ENCODE results near the gene REXO4. TPM values are rescaled to one million over a fixed set of nuclear protein-coding genes. Genes with fewer than 3 reads are reported as not detected.

REXO4 gene
- total RNA-seq, 1 donor from 2014 or later: 30.3 TPM

GRCh38 chr9:133458643-133459312 lies 41.0 kb upstream of the REXO4 start:
- no peak for DNase-seq (ENCODE audit: low spot score, unreplicated experiment)
- peak overlapping the region; percentile 88 for H3K4me3 Mint-ChIP-seq (ENCODE audit: low read depth)
- no peaks in the 10 kb centered on the region for H3K9me3 Mint-ChIP-seq (ENCODE audit: low read depth)
- no peak overlapping the region for H3K27ac Mint-ChIP-seq
- no peaks in the 10 kb centered on the region for H3K27me3 Mint-ChIP-seq
- no peak for TF ChIP-seq CTCF (IDR thresholded peaks at IDR 0.05; ENCODE audit: unreplicated experiment)
- H3K36me3 Mint-ChIP-seq (ENCODE audit: insufficient read depth): peaks cover under 1% of the 10 kb centered on the region
- peaks cover 14% of the 10 kb centered on the region for H3K4me1 Mint-ChIP-seq (ENCODE audit: low read depth)

- Mint-ChIP-seq H3K27me3 (no peaks in the 10 kb centered on the region), H3K4me1 (ENCODE audit: low read depth) (peaks cover 17% of the 10 kb centered on the region), H3K9me3 (ENCODE audit: low read depth) (no peaks in the 10 kb centered on the region), H3K36me3 (ENCODE audit: insufficient read depth) (no peaks in the 10 kb centered on the region), H3K27ac (no peak overlapping the region), H3K4me3 (ENCODE audit: low read depth) (no peak overlapping the region)
- no peak for DNase-seq (ENCODE audit: low spot score, unreplicated experiment)
- no peak for TF ChIP-seq CTCF (IDR thresholded peaks at IDR 0.05; ENCODE audit: unreplicated experiment)
These were observed 39.9 kb upstream of the REXO4 start for GRCh38 chr9:133457748-133458147.

GRCh38 chr9:133457233-133457632 lies 39.4 kb upstream of the REXO4 start:
- Mint-ChIP-seq H3K9me3 (ENCODE audit: low read depth) (no peaks in the 10 kb centered on the region), H3K4me1 (ENCODE audit: low read depth) (peaks cover 17% of the 10 kb centered on the region), H3K36me3 (ENCODE audit: insufficient read depth) (no peaks in the 10 kb centered on the region), H3K4me3 (ENCODE audit: low read depth) (no peak overlapping the region), H3K27me3 (no peaks in the 10 kb centered on the region), H3K27ac (no peak overlapping the region)
- DNase-seq (ENCODE audit: low spot score, unreplicated experiment): no peak
- no peak for TF ChIP-seq CTCF (IDR thresholded peaks at IDR 0.05; ENCODE audit: unreplicated experiment)

DNA sequence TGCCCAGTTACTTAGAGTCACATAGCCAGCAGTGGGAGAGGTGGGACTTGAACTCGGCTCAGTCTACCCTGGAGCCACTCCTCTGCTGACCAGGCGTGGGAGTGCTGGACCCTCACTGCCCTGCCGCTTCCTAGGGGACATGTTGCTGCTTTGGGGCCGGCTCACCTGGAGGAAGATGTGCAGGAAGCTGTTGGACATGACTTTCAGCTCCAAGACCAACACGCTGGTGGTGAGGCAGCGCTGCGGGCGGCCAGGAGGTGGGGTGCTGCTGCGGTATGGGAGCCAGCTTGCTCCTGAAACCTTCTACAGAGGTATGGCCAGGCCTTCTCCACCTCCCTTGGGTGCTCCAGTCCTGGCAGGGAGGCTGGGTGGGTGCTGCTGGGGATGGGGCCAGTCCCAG lies 38.6 kb upstream of the REXO4 start:
- no peak for DNase-seq (ENCODE audit: low spot score, unreplicated experiment)

DNA sequence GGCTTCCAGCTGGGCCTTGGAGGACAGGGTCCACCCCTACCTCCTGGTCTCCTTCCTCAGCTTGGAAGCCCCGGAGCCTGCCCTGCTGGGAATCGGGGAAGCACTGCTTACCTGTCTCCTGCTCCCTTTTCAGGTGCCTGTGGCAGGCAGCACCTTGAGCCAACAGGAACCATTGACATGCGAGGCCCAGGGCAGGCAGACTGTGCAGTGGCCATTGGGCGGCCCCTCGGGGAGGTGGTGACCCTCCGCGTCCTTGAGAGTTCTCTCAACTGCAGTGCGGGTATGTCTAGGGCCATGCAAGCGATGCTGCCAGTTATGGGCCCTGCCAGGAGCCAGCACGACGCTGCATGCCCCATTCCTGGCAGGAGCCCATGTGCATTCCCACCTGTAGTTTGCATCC lies 38.1 kb upstream of the REXO4 start:
- no peak for TF ChIP-seq CTCF (IDR thresholded peaks at IDR 0.05; ENCODE audit: unreplicated experiment)
- no peak overlapping the region for H3K4me3 Mint-ChIP-seq (ENCODE audit: low read depth)
- no peak overlapping the region for H3K27ac Mint-ChIP-seq
- peaks cover 9% of the 10 kb centered on the region for H3K4me1 Mint-ChIP-seq (ENCODE audit: low read depth)
- DNase-seq (ENCODE audit: low spot score, unreplicated experiment): no peak
- no peaks in the 10 kb centered on the region for H3K36me3 Mint-ChIP-seq (ENCODE audit: insufficient read depth)
- no peaks in the 10 kb centered on the region for H3K9me3 Mint-ChIP-seq (ENCODE audit: low read depth)
- no peaks in the 10 kb centered on the region for H3K27me3 Mint-ChIP-seq

More for the DNA sequence above, 38.6 kb upstream of the REXO4 start:
- Mint-ChIP-seq H3K27me3 (no peaks in the 10 kb centered on the region), H3K36me3 (ENCODE audit: insufficient read depth) (no peaks in the 10 kb centered on the region), H3K27ac (no peak overlapping the region), H3K4me3 (ENCODE audit: low read depth) (no peak overlapping the region), H3K9me3 (ENCODE audit: low read depth) (no peaks in the 10 kb centered on the region), H3K4me1 (ENCODE audit: low read depth) (peaks cover 13% of the 10 kb centered on the region)
- no peak for TF ChIP-seq CTCF (IDR thresholded peaks at IDR 0.05; ENCODE audit: unreplicated experiment)
